Activated T-helper 9 cell treated with anti-CD3 and anti-CD28 coated beads, Interleukin-2, amount 50 U/mL, for 16 hours (primary cell): ENCODE results near the gene WLS.
"Not testable (repeated sequence)": the region's sequence is repeated elsewhere in the genome, so short reads cannot be mapped to it uniquely, and the experiment has no call there.

ENCODE experiments used
- DNase-seq: peaks from one replicate; pipeline ENCODE4 v3.0.0-alpha.2; 2020; ENCODE audit warnings: low read depth

WLS gene

GRCh38 chr1:68198752-68199151 lies 33.6 kb downstream of the WLS start:
- DNase-seq = no peak

- no peak for DNase-seq
These were observed 34.4 kb downstream of the WLS start for GRCh38 chr1:68197891-68198290.

- DNase-seq = no peak
These were observed 34.9 kb downstream of the WLS start for GRCh38 chr1:68197461-68197860.

GRCh38 chr1:68196676-68197075 lies 35.6 kb downstream of the WLS start:
- DNase-seq = no peak

GRCh38 chr1:68191717-68192116 lies 40.6 kb downstream of the WLS start:
- DNase-seq = no peak

GRCh38 chr1:68188644-68189340 lies 43.5 kb downstream of the WLS start:
- no peak for DNase-seq

- DNase-seq = no peak
These were observed 44.2 kb downstream of the WLS start for GRCh38 chr1:68188060-68188538.

- no peak for DNase-seq
These were observed 46.6 kb downstream of the WLS start for GRCh38 chr1:68185743-68186142.

- no peak for DNase-seq
These were observed 48.4 kb downstream of the WLS start for GRCh38 chr1:68183895-68184294.

- no peak for DNase-seq
These were observed 51.2 kb downstream of the WLS start for GRCh38 chr1:68181165-68181556.

- no peak for DNase-seq
These were observed 51.7 kb downstream of the WLS start for GRCh38 chr1:68180441-68181164.

GRCh38 chr1:68178821-68179490 lies 53.4 kb downstream of the WLS start:
- no peak for DNase-seq

- DNase-seq = no peak
These were observed 56.5 kb downstream of the WLS start for GRCh38 chr1:68175621-68176398.

- no peak for DNase-seq
These were observed 57.6 kb downstream of the WLS start for GRCh38 chr1:68174738-68175113.

GRCh38 chr1:68173936-68174737 lies 58.2 kb downstream of the WLS start:
- no peak for DNase-seq

- no peak for DNase-seq
These were observed 58.9 kb downstream of the WLS start for GRCh38 chr1:68173283-68173935.

GRCh38 chr1:68171795-68172194 lies 60.5 kb downstream of the WLS start:
- not testable (repeated sequence) for DNase-seq

- DNase-seq = no peak
These were observed 63.7 kb downstream of the WLS start for GRCh38 chr1:68168545-68169171.

- no peak for DNase-seq
These were observed 65.1 kb downstream of the WLS start for GRCh38 chr1:68167211-68167610.

GRCh38 chr1:68166348-68166747 lies 66.0 kb downstream of the WLS start:
- DNase-seq = no peak
